NCI-H128 (cell line): ENCODE data around the gene MOGAT3.

Experiments
- DNase-seq: peaks from one replicate; lab custom pipeline; 2025; ENCODE audit not compliant: unreplicated experiment; lab: John Stamatoyannopoulos, UW

Gene MOGAT3

GRCh38 chr7:101172854-101173751 lies 27.7 kb downstream of the MOGAT3 start:
- DNase-seq = peak; percentile 63

GRCh38 chr7:101172005-101172853 lies 28.6 kb downstream of the MOGAT3 start:
- DNase-seq = no peak

- no peak for DNase-seq
Measured at GRCh38 chr7:101171442-101171837, 29.4 kb downstream of the MOGAT3 start.

- no peak for DNase-seq
Measured at GRCh38 chr7:101170617-101171441, 30.0 kb downstream of the MOGAT3 start.

GRCh38 chr7:101169838-101170551 lies 30.8 kb downstream of the MOGAT3 start:
- no peak for DNase-seq

- no peak for DNase-seq
Measured at GRCh38 chr7:101169110-101169837, 31.6 kb downstream of the MOGAT3 start.

- DNase-seq = no peak
Measured at GRCh38 chr7:101168412-101169049, 32.3 kb downstream of the MOGAT3 start.

GRCh38 chr7:101167645-101168411 lies 33.0 kb downstream of the MOGAT3 start:
- no peak for DNase-seq

GRCh38 chr7:101166909-101167644 lies 33.8 kb downstream of the MOGAT3 start:
- DNase-seq = no peak

GRCh38 chr7:101166648-101166908 lies 34.3 kb downstream of the MOGAT3 start:
- DNase-seq = no peak

GRCh38 chr7:101165958-101166647 lies 34.7 kb downstream of the MOGAT3 start:
- no peak for DNase-seq

- DNase-seq = peak; percentile 62
Measured at GRCh38 chr7:101165075-101165957, 35.5 kb downstream of the MOGAT3 start, which contains the start of gene VGF. Gene VGF, minus strand, starts transcription at chr7:101165569. Its CDS starts 726 bp downstream, at chr7:101164843.

GRCh38 chr7:101164071-101164840 lies 36.6 kb downstream of the MOGAT3 start:
- DNase-seq = no peak

GRCh38 chr7:101163279-101164070 lies 37.4 kb downstream of the MOGAT3 start:
- no peak for DNase-seq
